ENCODE measurements around the gene LDAH.

LDAH gene

GRCh38 chr2:20645301-20645701 is 177.6 kb downstream of the LDAH start:
- no peak for DNase-seq (ENCODE audit: low read depth in 2 of 2)
- no peak for TF ChIP-seq CTCF (IDR thresholded peaks at IDR 0.05; ENCODE audit: low read depth, low read length)
- H3K4me3 ChIP-seq (replicated peaks in 1 of 2; ENCODE audit: low read depth in 2 of 2, low read length in 2 of 2) = no peak overlapping the region

- H3K4me3 ChIP-seq (replicated peaks in 1 of 2; ENCODE audit: low read depth in 2 of 2, low read length in 2 of 2) = no peak overlapping the region
- TF ChIP-seq CTCF (IDR thresholded peaks at IDR 0.05; ENCODE audit: low read depth, low read length) = no peak
- no peak for DNase-seq (ENCODE audit: low read depth in 2 of 2)
Observed at GRCh38 chr2:20643826-20644225, 179.1 kb downstream of the LDAH start.

- no peak for TF ChIP-seq CTCF (IDR thresholded peaks at IDR 0.05; ENCODE audit: low read depth, low read length)
- no peak overlapping the region for H3K4me3 ChIP-seq (replicated peaks in 1 of 2; ENCODE audit: low read depth in 2 of 2, low read length in 2 of 2)
- DNase-seq (ENCODE audit: low read depth in 2 of 2) = no peak
Observed at GRCh38 chr2:20643060-20643459, 179.8 kb downstream of the LDAH start.

- peak; percentile 99 for TF ChIP-seq CTCF (IDR thresholded peaks at IDR 0.05; ENCODE audit: low read depth, low read length)
- H3K4me3 ChIP-seq (replicated peaks in 1 of 2; ENCODE audit: low read depth in 2 of 2, low read length in 2 of 2) = no peak overlapping the region
- peak; percentile 75 to 78 for DNase-seq (ENCODE audit: low read depth in 2 of 2)
Observed at GRCh38 chr2:20642055-20642971, 180.6 kb downstream of the LDAH start.

GRCh38 chr2:20641123-20641985 is 181.5 kb downstream of the LDAH start:
- no peak overlapping the region for H3K4me3 ChIP-seq (replicated peaks in 1 of 2; ENCODE audit: low read depth in 2 of 2, low read length in 2 of 2)
- no peak for TF ChIP-seq CTCF (IDR thresholded peaks at IDR 0.05; ENCODE audit: low read depth, low read length)
- DNase-seq (ENCODE audit: low read depth in 2 of 2) = peak; percentile 30 to 90

GRCh38 chr2:20640411-20641122 is 182.3 kb downstream of the LDAH start:
- no peak overlapping the region for H3K4me3 ChIP-seq (replicated peaks in 1 of 2; ENCODE audit: low read depth in 2 of 2, low read length in 2 of 2)
- TF ChIP-seq CTCF (IDR thresholded peaks at IDR 0.05; ENCODE audit: low read depth, low read length) = no peak
- peak in 1 of 2 donors; percentile 51 for DNase-seq (ENCODE audit: low read depth in 2 of 2)

All from cardiac fibroblast (primary cell).